GM10847 (cell line): ENCODE data around the gene ZNF584.

ENCODE experiments used
- POLR2A ChIP-seq: IDR thresholded peaks from 2 replicates; pipeline ENCODE4 v1.6.1; 2011; ENCODE audit not compliant: insufficient read length; ENCODE audit errors: extremely low read depth

Gene ZNF584

DNA sequence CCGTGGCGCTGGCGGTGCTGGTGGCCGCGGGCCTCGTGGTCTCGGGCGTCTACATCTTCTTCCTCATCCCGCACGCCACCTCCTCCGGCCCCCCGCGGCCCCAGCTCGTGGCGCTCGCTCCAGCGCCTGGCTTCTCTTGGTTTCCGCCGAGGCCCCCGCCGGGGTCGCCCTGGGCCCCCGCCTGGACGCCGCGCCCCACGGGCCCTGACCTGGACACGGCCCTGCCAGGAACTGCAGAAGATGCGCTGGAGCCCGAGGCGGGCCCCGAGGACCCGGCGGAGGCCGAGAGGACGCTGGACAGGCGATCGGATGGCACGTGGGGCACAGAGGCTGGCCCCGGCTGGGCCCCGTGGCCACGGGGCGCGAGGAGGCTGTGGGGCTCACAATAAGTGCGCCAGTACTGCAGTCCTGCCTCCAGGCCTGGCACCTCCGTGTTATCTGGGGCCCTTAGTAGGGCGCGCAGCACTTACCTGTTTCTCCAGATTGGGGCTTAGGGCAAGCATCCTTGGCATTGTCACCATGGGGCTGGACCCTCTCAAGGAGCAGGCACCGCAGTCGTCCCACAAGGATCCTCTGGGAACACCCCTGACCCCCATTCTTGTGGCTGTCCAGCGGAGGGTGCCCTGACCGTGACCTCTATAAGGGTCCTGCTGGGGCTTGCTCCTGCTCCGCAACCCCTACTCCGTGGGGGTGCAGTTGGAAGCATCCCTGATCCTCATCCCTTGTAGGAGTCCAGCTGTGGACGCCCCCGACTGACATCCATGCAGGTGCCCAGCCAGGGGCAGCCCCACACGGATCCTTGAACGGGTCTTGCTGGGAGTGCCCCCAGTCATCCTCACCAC is 11.5 kb upstream of the ZNF584 start:
- TF ChIP-seq POLR2A = no peak

- no peak for TF ChIP-seq POLR2A
Observed at GRCh38 chr19:58397533-58398037, 10.9 kb upstream of the ZNF584 start.

DNA sequence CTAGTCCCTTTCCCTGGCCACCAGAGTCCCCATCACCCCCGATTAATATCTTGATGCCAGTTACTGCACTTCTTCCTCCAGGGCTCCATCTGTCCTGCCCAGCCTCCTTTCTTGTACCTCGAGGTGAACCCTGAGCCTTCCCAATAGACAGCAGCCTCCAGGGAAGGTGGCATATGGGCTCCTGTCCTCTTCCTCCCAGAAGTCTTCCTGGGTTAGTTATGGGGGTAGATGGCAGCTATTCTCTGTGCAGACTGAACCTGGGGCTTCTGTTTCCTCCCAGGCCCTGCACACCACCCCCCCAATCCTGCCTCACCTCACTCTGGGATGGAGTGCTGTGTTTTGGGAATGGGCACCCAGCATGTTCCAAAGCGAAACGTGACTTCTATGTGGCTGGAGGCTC is 10.4 kb upstream of the ZNF584 start:
- no peak for TF ChIP-seq POLR2A

GRCh38 chr19:58398545-58398944 is 9.9 kb upstream of the ZNF584 start:
- TF ChIP-seq POLR2A = no peak

DNA sequence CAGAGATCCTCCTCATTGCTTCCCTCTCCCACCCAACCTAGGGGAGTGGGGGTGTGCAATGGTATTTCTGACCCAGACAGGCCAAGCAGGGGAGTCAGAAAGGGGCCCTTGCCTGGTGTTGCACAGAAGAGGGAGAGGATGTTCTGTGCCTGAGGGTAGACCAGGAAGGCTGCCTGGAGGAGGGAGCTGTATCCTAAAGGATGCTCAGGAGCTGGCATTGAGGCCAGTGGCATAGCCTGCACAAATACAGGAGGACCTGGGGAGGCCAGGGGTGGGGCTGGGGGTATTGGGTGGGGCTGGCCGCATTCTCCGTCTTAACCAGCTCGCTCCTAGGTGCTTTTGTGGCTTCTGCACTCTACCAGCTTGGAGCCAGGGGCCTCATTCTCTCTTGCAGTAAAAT is 8.5 kb upstream of the ZNF584 start:
- TF ChIP-seq POLR2A = no peak

DNA sequence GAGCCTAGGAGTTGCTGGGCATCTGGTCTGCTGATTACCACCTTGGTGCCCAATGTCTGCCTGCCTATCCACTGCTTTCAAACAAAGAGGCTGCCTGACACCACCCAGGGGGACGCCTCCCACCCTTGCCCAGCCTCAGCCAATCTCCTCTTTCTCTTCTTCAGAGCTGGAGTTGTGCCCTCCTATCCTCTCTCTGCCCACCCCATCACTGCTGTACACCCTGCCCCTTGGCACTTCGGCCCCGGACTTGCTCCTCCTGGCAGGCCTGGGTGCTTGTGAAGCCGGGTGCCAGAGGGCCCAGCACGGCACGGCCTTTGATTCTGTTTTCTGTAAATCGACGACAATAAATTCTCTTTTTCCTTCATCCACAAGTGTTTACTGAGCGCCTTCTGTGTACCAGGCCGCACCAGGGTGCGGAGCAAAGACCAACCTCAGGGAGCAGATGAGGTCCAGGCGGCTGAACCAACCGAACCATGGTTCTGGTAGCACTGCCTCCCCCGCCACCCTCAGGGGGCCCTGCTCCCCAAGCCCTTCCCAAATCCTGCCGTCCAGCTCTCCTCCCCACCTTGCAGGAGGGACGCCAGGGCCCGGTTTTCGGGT is 8.0 kb upstream of the ZNF584 start:
- TF ChIP-seq POLR2A = no peak

DNA sequence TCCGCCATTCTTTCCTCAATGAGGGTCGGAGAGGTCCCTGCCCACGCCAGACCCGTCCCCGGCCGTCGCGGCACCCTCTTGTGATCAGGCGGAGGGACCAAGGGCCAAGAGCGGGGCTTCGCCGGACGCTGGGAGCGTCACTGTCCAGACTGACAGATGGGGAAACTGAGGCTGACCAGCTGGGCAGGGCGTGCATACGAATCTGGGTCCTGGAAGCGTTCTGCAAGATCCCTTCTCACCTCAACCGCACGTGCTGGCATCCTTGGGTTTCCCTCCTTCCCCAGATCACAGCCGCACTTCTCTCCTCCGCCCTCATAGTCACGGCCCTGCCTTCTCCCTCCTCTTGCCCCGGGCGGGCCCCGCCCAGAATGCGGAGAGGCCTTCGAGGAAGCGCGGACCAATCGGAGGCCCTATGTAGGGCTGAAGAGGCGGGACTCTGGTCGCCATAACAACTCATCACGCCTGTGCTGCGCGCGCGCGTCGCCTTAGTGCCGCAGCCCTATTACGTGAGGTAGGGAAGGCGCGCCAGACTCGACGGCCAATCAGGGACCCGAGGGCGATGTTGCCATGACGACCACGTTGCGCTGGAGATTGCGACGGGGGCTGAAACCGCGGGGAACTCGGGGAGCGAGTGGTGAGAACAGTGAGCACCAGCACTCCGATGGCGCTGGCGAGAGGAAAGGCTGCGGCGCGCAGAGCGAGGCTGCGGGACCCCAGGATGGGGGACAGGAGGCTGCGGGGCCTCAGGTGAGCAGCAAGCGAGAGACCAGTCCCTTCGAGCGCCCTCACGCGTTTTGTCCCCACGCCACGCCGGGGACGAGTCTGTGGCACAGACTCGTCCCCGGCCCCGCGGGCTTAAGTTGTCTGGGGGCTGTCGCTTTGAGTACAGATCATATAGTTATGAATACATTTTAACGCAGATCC is 7.3 kb upstream of the ZNF584 start:
- peak; percentile 80 for TF ChIP-seq POLR2A

DNA sequence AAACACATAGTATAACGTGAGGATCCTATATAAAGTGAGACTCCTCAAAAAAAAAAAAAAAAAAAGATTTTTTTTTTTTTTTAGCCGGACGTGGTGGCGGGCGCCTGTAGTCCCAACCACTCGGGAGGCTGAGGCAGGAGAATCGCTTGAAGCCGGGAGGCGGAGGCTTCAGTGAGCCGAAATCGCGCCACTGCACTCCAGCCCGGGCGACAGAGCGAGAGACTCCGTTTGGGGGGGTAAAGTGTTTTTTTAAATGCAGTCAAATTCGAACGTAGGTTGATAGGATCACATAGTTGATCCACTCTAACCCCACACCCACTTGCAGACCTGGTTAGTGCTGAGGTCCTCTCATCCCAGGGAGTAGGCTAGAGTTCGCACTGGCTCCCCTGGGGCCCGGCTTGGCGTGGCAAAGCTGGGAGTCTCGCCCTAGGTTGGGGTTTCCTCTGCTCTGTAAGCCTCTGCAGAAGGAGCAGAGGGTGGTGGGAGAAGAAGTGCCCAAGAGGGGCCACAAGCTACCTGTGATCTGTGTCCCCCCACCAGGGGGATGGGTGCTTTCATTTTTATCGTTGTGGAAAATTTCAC is 6.5 kb upstream of the ZNF584 start:
- TF ChIP-seq POLR2A = no peak

DNA sequence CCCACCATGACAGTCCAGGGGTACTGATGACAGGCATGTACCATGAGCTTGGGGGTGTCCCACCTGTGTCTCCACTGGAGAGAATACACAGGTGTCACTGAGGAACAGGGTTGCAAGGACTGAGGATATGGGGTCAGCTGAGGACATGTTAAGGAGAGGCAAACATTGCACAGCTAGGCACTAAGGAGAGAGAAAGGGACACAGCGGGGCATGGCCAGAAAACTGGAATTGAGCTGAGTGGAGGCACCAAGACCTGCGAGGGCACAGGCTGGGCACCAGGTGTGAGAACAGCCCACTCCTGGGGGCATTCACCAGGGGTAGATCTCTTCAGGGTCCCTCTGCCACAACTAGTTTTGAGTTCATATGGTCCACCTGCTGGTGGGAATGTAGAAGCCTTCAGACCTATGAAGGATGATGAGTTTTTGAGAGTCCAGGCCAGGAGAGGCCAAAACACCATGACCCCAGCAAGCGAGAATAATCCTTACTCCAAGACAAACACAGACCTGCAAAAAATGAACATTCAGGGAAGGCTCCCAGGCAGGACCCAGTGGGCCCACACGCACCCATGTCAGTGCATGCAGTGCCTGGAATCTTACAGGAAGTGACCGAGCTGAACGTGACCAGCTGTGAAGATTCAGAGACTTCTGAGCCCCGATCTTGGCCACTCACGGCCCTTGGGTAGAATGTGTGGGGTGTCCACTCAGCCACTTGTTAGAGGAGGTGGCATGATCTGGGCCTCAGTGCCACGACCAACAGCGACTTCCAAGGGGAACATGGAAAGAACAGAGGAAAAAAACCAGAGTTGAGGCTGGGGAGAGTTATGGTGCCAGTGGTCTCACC is 1.4 kb upstream of the ZNF584 start:
- TF ChIP-seq POLR2A = no peak

DNA sequence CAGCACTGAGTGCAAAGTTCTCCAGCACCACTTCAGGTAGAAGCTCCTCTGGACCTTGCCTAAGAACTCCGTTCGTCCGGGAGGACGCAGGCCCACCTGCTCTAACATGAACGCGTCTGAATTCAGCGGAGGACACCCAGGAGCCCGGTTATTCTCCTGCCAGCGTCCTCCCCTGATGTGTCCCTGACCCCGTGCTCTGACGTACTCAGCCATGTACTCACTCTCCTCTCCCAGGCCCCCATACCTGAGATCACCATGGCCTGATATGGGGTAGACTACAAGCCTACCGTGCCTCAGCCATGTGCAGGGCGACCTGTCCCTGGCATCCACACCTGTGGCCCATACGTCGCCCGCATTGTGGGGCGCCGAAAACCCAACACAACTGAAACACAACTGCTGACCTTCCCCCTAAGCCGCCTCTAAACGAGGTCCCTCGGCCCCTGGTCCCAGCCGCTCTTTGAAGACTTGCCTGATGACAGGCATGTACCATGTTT is 744 bp upstream of the ZNF584 start:
- TF ChIP-seq POLR2A = no peak

DNA sequence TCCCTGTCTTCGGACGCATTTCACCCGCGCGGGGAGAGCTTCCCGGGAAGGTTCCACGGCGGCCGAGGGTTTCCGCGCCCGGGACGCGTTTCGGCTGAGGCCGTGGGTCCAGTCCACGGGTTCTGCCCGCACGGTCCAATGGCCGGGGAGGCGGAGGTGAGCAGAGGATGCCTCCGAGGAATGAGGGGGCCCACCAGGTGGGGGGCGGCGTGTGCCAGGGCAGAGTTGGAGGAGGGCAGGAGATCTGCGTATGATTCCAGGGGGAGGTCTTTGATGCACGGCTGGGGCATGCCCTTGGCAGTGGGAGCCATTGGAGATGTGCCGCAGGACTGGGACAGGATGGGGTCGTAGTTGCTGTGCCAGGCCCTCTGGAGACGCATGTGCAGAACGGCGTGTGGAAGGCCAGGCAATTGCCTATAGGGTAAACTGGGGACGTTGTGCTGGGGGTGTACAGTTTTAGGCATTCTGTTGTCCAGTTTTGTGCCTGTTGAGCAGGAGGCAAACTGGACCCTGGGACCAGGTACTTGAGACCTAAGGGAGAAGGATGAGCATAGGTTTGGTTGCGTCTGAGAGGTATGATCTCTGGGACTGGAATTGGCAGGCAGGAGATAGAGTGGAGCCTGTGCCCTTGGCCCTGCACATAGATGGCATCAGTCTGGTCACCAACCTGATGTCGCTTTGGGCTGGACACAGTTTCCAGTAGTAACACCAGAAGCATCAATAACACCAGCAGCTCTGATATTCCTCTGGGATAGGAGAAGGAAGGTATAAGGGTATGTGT is 751 bp downstream of the ZNF584 start:
- no peak for TF ChIP-seq POLR2A

DNA sequence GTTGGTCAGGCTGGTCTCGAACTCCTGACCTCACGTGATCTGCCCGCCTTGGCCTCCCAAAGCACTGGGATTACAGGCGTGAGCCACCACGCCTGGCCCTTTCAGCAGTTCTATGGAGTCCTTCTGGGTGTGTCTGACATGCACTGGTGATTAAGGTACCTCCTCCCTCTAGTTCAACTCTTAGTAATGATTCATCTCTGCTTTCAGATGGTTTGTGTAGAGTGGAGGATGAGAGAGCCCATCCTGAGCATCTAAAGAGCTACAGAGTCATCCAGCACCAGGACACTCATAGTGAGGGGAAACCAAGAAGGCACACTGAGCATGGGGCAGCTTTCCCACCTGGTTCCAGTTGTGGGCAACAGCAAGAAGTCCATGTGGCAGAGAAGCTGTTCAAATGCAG is 8.2 kb downstream of the ZNF584 start:
- no peak for TF ChIP-seq POLR2A

- TF ChIP-seq POLR2A = no peak
Observed at GRCh38 chr19:58417071-58417470, 8.6 kb downstream of the ZNF584 start.
